ENCODE data around the gene C1QTNF8. TPM values are rescaled to one million over a fixed set of nuclear protein-coding genes. Genes with fewer than 3 reads are reported as not detected.

C1QTNF8 gene
- total and polyA plus RNA-seq, 2 of the 8 experiments (the other 6 are each of a cell fraction or from before 2014, with no cell fraction given) = not detected

DNA sequence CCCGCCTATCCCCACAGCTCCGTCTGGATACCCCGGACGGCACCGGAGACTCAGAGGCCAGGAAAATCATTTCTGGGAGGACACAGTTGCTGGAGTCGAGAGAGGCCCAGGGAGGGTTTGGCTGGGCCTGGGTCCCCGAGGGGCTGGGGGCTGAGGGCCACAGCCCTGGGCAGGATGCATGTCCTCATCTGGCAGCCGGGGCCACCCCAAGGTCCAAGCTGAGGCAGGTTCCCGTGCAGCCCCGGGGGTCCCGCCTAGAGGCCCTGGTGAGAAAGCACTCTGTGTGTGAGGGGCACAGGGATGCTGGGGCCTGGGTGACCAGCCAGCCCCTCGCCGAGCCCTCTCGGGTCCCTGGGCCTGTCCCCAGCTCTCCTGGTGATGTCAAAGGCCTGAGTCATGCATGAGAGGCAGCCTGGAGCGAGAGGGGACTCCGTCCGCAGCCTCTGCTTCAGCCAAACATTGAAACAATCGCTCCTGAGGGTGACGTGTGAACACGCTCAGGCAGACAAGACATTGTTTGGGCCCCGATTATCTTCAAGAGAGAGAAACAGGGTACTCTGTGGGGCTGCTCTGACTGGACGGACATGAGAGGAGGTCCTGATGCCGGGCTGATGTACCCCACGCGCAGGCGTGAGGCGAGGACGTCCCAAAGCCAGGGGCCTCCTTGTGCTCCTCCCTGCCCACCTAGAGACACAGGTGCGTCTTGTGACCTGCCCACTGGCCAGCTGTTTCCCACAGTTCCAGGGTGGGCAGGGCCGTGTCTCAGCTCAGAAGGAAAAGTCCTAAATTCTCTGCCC is 25.8 kb upstream of the C1QTNF8 start (continued):
- TF ChIP-seq, protein P1, sequence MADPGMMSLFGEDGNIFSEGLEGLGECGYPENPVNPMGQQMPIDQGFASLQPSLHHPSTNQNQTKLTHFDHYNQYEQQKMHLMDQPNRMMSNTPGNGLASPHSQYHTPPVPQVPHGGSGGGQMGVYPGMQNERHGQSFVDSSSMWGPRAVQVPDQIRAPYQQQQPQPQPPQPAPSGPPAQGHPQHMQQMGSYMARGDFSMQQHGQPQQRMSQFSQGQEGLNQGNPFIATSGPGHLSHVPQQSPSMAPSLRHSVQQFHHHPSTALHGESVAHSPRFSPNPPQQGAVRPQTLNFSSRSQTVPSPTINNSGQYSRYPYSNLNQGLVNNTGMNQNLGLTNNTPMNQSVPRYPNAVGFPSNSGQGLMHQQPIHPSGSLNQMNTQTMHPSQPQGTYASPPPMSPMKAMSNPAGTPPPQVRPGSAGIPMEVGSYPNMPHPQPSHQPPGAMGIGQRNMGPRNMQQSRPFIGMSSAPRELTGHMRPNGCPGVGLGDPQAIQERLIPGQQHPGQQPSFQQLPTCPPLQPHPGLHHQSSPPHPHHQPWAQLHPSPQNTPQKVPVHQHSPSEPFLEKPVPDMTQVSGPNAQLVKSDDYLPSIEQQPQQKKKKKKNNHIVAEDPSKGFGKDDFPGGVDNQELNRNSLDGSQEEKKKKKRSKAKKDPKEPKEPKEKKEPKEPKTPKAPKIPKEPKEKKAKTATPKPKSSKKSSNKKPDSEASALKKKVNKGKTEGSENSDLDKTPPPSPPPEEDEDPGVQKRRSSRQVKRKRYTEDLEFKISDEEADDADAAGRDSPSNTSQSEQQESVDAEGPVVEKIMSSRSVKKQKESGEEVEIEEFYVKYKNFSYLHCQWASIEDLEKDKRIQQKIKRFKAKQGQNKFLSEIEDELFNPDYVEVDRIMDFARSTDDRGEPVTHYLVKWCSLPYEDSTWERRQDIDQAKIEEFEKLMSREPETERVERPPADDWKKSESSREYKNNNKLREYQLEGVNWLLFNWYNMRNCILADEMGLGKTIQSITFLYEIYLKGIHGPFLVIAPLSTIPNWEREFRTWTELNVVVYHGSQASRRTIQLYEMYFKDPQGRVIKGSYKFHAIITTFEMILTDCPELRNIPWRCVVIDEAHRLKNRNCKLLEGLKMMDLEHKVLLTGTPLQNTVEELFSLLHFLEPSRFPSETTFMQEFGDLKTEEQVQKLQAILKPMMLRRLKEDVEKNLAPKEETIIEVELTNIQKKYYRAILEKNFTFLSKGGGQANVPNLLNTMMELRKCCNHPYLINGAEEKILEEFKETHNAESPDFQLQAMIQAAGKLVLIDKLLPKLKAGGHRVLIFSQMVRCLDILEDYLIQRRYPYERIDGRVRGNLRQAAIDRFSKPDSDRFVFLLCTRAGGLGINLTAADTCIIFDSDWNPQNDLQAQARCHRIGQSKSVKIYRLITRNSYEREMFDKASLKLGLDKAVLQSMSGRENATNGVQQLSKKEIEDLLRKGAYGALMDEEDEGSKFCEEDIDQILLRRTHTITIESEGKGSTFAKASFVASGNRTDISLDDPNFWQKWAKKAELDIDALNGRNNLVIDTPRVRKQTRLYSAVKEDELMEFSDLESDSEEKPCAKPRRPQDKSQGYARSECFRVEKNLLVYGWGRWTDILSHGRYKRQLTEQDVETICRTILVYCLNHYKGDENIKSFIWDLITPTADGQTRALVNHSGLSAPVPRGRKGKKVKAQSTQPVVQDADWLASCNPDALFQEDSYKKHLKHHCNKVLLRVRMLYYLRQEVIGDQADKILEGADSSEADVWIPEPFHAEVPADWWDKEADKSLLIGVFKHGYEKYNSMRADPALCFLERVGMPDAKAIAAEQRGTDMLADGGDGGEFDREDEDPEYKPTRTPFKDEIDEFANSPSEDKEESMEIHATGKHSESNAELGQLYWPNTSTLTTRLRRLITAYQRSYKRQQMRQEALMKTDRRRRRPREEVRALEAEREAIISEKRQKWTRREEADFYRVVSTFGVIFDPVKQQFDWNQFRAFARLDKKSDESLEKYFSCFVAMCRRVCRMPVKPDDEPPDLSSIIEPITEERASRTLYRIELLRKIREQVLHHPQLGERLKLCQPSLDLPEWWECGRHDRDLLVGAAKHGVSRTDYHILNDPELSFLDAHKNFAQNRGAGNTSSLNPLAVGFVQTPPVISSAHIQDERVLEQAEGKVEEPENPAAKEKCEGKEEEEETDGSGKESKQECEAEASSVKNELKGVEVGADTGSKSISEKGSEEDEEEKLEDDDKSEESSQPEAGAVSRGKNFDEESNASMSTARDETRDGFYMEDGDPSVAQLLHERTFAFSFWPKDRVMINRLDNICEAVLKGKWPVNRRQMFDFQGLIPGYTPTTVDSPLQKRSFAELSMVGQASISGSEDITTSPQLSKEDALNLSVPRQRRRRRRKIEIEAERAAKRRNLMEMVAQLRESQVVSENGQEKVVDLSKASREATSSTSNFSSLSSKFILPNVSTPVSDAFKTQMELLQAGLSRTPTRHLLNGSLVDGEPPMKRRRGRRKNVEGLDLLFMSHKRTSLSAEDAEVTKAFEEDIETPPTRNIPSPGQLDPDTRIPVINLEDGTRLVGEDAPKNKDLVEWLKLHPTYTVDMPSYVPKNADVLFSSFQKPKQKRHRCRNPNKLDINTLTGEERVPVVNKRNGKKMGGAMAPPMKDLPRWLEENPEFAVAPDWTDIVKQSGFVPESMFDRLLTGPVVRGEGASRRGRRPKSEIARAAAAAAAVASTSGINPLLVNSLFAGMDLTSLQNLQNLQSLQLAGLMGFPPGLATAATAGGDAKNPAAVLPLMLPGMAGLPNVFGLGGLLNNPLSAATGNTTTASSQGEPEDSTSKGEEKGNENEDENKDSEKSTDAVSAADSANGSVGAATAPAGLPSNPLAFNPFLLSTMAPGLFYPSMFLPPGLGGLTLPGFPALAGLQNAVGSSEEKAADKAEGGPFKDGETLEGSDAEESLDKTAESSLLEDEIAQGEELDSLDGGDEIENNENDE (IDR thresholded peaks at IDR 0.05; ENCODE audit: insufficient replicate concordance, low read length) = no peak
- TF ChIP-seq SIX5 (IDR thresholded peaks at IDR 0.05; ENCODE audit: low read depth, low read length) = no peak
- TF ChIP-seq POLR2A (IDR thresholded peaks at IDR 0.05; ENCODE audit: control extremely low read depth in 1 of 2, low read depth in 2 of 2, low read length in 2 of 2) = no peak
- TF ChIP-seq, protein P2, sequence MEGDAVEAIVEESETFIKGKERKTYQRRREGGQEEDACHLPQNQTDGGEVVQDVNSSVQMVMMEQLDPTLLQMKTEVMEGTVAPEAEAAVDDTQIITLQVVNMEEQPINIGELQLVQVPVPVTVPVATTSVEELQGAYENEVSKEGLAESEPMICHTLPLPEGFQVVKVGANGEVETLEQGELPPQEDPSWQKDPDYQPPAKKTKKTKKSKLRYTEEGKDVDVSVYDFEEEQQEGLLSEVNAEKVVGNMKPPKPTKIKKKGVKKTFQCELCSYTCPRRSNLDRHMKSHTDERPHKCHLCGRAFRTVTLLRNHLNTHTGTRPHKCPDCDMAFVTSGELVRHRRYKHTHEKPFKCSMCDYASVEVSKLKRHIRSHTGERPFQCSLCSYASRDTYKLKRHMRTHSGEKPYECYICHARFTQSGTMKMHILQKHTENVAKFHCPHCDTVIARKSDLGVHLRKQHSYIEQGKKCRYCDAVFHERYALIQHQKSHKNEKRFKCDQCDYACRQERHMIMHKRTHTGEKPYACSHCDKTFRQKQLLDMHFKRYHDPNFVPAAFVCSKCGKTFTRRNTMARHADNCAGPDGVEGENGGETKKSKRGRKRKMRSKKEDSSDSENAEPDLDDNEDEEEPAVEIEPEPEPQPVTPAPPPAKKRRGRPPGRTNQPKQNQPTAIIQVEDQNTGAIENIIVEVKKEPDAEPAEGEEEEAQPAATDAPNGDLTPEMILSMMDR (IDR thresholded peaks at IDR 0.05; ENCODE audit: control extremely low read depth in 1 of 3, insufficient read depth in 1 of 3, low read depth in 1 of 3, low read length in 3 of 3) = no peak
- no peak for TF ChIP-seq YY1 (IDR thresholded peaks at IDR 0.05; ENCODE audit: low read depth, low read length)
- TF ChIP-seq CBX5 (IDR thresholded peaks at IDR 0.05; ENCODE audit: low read depth, low read length) = no peak
- no peak for TF ChIP-seq RFX5 (IDR thresholded peaks at IDR 0.05; ENCODE audit: borderline replicate concordance, low read depth, low read length)

Data from H1 (cell line).